Suppressor macrophage (primary cell): ENCODE measurements around the gene SUPT6H.

ENCODE experiments used
- DNase-seq, 4 experiments: peaks; one replicate each; pipeline ENCODE4 v3.0.0-alpha.2; 2020 to 2022
- total RNA-seq, 17 experiments: gene quantifications; one replicate each; lab custom pipeline; 2026; ENCODE audit warnings: mixed read lengths in 6 of 17, inconsistent platforms in 3 of 17; lab: John Stamatoyannopoulos, UW

Gene SUPT6H
- total RNA-seq: 96.2 to 179 (median 131) reads per million in 17 experiments

DNA sequence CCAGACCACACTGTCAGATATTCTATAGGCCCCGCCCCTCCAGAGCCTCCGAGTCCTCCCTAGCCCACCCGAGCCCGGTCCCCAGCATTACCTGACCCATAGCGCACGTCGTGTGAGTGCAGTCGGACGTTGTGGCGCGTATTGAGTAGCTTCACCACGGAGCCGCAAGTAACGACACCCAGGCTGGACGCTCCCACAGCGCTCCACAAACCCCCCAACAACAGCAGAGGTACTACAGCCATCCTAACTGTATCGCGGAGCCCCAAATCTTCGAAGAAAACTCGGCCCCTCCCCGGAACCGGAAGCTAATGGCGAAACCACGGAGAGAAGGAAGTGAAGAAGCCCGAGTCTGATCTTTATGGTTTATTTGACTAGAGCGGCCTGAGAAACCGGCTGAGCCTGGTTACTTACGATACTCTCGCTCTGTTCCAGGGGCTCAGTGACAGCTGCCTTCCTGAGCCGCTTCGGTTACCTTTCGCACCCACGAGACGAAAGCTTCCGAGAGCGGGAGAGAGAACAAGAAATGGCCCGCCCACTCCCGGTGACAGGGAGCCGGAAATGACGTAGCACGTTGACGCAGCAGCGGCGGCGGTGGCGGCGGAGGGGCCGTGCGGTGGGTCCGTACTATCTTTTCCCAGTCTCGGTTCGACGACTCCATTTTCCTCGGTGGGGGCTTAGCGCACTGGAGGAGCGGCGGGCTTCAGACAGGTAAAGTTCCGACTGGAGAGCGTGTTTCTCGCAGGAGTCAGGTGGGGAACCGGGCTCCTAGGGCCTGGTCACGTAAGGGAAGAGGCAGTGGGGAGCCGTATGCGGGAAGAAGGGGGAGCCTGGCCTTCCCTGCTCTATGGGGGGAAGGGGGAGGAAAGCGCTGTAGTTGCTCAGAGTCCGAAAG, at the start of gene SUPT6H, which contains the start of gene SDF2:
TSS of gene SUPT6H (plus strand) at position 571 of the 892 bp plus-strand sequence. CDS start 11,197 bp downstream, outside the sequence.
TSS of gene SDF2 (minus strand) at position 272 of the 892 bp plus-strand sequence. CDS start at position 242, 30 bp downstream.
- peak; percentile 95 to 97 (median 96) for DNase-seq

DNA sequence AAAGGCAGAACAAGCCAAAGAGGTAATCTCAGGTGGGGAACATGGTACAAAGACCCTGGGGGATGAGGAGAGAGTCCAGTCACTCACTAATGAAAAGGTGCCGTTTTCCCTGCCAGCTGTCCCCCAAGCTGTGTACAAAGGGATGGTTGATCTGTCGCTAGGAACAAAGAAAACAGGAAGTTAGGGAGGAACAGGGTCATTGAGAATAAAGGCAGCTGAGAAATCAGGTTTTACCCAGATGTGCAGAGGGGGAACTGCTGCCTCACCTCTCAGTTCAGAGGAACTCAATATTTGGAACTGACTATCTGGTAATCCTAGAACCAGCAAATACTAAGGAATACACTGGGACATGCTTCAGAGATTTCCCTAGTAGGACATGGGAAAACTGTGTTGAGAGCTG, 49.5 kb upstream of the SUPT6H start:
- DNase-seq: no peak

DNA sequence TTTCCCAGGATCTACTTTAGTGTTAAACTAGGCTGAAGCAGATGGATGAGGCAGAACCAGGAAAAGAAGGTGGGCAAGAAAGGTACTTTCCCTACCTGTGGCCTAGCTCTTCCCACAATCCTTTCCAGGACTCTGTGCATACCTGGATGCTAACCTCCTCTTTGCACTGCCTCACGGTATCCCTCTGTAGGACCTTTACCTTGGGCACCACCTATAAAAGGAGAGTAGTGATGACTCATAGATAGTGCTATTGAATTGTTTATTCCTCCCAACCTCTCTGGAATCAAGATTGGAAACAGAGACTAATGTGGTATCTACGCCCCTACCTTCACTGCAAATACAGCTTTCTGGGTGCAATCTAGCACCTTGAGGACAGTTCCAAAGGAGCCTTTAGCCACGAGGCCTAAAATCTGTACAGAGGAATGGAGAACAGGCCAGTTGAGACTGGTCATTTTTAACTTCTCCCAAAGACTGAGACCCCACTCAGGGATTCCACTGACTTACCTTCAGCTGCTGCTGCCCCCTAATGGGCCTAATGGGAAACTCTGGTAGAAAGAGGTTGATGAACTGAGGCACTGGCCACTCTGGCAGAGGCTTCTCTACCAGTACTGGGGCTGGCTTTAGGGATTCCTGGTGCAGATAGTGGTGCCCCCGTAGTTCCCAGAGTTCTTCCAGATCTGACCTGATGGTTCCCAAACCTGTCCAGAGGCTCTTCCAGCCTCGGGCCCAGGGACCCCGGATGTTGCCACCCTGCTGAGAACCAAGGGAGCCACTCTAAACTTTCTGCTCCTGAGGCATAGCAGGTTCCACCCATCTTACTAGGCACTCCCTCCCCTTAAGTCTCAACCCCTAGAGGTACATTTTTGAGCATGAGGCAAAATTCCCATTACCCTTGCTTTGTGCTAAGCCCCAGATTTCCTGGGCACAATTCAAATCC, 48.8 kb upstream of the SUPT6H start:
- peak; percentile 20 to 48 (median 34) for DNase-seq

DNA sequence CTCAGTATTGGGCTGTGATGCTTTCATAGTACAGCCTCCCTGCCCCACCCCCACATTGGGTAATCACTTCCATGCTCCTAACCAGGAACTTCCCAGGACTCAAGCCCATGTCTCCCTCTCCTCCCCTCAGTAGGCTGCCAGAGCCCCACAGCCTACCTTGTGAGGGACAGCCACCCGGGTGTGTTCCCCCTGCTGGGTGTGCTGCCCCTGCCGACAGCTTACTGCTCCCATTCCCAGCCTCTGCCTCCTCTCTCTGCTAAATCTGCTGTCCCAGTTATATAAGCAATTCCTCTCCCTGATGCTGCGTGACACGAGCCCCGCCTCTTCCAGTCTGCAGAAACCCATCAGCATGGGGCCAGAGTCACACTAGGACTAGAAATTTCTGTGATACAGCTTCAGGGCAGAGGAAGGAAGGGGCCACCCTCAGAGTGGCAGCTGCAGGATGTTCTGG, 48.0 kb upstream of the SUPT6H start, which contains the start of gene RSKR:
TSS of gene RSKR (minus strand) at position 255 of the 451 bp plus-strand sequence. CDS start at position 231, 24 bp downstream.
- no peak for DNase-seq

DNA sequence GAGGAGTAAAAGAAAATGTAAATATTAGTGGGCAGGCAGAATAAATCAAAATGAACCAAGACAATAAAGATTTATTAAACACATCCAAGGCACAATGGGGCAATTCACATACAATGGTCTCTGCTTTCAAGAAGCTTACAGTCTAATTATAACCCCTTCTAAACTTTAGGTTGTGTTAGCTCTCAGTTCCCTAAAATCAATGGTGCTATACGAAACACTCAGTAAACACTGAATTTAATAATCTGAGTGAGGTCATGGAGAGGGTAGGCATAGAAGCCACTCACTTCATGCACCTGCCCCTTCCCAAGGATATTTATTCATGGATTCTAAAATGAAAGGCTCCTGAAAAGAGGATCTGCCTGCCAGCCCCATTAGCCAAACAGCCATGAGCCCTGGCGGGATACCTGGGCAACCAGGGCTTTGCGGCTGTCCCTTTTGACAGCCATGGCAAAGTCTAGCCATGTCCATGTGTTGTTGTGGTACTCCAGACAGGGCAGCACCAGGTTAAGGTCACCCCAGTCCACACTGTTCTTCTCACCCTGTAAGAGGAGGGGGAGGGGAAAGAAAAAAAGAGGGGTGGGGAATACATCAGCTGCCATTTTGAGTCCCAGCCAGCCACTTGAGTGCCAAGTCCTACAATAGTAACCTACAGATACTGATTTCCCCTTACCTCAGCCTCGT, 46.6 kb upstream of the SUPT6H start:
- no peak for DNase-seq

DNA sequence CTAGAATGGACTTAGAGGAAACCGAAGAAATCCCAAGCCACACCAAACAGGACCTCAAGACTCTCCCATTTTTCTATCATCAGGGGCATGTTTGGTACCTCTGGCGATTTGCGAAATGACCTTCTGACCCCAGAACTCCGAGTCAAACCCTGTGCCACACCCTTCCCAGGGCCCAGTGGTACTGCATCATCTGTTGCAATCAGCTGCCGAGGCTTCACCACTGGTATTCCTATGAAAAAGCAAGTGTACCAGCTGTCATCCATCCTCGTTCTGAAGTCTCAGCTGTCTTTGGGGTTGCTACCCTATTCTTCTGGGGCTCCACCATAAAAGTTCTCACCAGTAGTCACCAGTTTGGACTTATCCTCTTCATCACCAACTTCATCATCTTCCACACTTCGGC, 45.7 kb upstream of the SUPT6H start:
- DNase-seq: no peak

DNA sequence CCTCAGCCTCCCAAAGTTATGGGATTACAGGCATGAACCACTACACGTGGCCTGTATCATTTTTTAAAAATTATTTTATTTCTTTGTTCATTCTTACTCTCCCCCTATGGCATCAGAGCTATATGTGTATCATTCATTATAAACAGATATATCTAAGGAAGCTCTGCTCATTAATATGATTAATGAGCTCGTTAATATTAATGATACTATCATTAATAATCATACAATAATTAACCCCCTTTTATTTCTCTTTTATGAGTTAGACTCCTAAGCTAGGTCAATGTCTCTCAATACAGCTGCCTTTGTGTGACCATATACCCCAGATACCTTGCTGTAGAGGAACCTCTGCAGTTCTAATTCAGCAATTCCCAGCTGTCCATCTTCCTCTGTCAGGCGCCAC, 43.5 kb upstream of the SUPT6H start:
- DNase-seq: no peak

DNA sequence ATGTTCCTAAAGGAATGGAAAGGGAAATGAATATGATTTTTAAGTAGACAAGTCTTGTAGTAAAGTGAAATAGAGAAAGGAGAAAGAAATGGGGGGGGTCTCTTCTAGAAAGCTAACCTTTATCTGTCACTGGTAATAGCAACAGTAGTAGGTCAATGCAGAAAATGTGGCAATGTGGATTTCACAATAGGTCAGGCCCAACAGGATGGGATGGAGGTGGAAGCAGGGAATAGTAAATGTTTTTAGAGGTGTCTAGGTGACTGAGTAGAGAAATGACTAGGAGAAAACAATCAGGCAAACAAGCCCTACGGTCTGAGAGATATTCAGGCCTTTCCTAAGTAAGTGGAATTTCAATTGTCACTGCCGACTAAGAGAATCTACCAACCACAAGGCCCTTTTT, 42.0 kb upstream of the SUPT6H start:
- DNase-seq: no peak

DNA sequence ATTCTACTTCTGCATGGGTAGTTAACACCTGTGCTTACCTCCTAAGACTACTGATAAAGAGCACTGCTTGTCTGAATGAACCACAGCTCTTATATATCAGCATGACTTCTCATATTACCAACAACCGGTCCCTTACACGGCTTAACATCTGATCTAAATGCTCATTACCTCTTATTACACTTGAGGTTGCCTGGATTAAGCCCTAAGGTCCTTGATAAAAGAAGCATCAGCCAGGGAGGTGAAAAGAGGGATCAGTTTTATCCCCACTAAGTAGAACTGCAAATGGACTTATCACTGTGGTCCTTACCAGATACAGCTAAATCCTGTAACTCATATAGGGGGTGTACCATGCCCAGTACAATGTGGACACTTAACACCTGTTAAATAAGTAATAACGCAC, 39.8 kb upstream of the SUPT6H start:
- DNase-seq: no peak

DNA sequence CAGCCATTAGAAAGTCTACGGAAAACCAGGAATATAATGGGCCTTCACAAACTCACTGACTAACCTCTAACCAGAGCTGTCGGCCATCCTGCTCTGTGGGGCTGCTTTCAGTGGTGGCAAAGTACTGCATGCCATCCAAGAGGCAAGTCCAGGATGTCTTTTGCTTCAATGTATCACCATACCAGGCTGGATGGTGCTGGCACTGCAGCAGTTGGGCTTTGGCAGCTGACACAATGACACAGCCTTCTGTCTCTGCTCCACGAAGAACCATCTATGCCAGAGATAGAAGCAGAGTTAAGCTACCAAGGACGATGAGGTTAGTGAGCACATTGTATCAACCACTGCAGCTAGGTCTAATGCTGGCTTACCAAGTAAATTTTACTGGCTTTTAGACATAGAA, 38.3 kb upstream of the SUPT6H start:
- DNase-seq: no peak

DNA sequence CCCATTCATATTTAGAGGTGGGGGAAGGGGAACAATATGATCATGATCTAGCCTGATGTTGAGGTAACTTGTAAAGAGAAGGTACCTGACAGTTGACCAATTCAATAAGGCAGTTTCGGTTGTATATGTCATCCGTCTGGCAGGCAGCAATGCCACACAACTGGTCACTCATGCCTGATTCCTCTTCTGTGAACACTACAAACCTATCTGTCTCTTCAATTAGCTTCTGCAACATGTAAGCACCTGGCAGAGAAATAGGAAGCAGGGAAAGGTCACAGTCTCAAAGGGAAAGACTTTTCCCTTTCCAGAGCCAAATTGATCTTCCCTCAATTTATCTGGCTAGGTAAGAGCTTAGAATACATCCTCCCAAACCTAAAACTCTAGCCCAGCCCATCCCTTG, 37.9 kb upstream of the SUPT6H start:
- DNase-seq: no peak

DNA sequence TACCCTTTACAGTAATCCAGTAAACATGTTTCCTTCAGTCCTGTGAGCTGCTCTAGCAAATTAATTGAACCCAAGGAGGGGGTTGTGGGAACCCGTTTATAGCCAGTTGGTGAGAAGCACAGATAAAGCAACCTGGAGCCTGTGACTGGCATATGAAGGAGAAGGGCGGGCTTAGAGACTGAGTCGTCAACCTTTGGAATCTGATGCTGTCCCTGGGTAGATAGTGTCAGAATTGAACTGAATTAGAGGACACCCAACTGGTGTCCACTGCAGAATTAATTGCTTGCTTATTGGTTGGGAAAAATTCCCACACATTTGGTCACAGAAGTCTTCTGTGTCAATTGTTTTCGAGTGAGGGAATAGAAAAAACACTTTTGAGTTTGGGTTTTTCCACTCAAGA, 35.2 kb upstream of the SUPT6H start:
- DNase-seq: no peak

DNA sequence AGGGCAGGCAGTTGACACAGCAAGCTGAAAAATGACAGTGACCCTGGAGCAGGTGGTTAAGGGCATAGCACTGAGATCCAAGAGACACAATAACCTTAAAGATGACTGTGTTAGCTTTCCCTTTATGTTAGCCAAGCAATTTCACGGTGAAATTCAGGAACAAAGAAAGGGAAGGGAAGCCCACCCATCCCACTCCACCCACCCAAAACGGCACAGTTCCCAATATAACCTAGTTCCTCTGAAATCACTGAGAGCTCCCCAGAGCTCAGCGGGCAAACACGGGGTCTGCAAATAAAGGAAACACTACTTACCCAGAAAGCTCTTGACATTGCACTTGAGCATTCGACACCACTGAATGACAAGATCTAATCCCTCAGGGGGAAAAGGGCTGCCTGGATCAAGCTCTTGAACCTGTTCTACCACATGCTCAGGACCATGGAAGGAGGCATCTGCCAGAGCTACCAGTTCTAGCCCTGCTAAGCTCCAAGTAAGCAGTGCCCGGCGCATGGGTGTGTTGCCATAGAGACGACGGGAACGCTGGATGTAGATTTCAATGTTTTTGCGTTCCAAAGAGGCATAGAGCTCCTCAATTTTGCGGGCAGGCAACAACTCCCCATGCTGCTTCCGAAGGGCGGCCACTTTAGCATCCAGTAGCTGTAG, 27.7 kb upstream of the SUPT6H start:
- peak; percentile 40 to 71 (median 60) for DNase-seq

DNA sequence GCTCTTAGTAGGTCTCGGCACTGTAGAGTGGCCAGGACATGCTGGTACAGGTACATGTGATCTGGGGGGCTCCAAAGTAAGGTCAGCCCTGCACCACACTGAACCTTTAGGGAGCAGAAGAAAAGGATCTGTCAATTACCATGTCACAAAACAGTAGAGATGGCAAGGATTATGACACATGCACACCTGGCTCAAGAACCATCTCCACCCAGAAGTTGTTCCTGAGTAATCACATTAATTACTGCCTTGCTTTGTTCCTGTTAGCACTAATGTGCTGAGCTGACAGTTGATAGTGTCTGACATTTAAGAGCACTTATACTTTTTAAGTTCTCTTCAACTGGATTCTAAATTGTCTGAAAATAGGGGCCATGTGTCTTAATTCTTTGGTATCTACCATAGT, 26.5 kb upstream of the SUPT6H start:
- DNase-seq: no peak

DNA sequence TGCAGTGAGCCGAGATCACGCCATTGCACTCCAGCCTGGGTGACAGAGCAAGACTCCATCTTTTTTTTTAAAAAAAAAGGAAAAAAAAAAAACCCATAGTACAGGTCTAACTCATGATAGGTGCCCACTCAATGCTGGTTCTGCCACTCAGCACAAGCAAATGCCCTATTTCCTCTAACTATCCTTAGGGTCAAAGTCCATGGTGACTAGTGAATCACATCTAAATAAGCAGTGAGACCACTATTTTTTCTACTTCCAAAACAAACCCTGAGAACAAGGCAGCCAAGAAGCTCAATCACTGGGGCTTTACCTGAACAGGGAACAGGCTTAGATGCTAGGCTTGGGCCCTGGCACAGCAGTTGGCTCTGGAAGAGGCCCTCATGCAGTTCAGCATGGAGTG, 20.4 kb upstream of the SUPT6H start:
- DNase-seq: no peak

DNA sequence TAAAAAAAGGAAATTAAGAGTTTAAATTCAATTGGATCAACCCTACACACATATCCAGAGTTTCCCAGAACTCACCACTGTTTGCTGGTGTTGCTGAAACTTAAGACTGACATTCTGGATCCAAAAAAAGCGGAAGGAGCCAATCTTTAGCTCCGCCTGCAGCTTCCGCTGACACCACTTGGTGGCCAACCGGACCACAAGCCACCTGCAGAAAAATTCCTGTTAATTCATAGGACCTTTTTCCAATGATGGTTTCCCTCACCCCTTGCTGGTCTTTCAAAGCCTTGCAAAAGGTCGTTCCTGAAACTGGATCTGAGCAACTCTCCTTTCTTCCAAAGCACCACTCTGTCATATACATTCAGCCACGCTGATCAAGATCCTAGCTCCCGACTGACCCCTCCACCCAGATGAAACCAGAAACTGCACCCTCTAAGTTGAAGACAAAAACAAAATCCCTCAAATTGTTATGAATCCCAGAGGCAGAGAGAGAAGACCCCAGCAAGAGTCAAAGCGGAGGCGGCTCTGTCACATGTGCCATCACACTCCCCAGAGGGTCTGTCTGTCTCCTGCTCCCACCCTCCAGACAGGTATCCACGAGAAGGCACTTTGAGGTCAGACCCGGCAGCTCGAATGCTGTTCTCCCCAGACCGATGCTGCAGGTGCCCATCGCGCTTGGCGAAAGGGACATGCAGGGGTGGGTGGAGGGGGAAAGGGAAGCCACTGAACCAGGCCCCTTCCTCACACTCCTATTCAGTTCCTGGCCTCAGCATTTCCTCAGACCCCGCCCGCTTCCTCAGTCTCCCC, 17.8 kb upstream of the SUPT6H start:
- DNase-seq: peak; percentile 74 to 86 (median 84)

DNA sequence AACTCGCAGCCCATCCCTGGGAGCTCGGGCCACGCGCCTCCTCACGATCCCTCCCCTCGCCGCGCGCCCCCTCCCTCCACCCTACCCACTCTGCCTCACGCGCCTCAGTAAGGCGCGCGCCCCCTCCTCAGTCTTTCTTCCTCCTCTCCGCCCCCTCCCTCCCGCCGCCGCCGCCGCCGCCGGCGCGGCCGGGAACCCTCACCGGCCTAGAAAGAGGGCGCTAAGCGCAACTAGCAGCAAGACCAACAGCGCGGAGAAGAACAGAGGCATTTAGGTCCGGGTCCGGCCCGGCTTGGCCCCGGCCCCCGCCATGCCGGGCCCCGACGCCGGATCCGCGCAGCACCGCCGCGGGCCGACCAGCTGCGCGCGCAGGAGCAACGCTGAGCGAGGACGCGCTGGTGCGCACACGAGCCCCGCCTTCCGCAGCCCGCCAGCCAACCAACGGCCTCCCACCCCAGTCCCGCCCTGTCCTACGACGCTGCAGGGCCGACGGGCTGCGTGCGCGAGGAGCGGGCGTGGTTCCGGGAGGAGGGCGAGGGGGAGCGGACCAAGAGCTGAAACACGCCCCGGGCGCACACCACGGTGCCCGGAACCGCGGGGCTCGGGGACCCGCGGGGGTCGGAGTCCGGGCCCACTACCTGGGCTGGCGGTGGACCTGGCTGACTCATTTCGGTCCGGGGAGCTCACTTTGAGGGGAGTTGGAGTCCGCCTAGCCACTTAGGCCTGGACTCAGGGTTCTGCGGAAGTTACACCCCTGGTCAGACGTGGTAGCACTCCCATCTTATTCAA, 17.0 kb upstream of the SUPT6H start, which contains the start of gene BLTP2:
TSS of gene BLTP2 (minus strand) at position 372 of the 789 bp plus-strand sequence. CDS start at position 270, 102 bp downstream.
- peak; percentile 96 to 99 (median 98) for DNase-seq

DNA sequence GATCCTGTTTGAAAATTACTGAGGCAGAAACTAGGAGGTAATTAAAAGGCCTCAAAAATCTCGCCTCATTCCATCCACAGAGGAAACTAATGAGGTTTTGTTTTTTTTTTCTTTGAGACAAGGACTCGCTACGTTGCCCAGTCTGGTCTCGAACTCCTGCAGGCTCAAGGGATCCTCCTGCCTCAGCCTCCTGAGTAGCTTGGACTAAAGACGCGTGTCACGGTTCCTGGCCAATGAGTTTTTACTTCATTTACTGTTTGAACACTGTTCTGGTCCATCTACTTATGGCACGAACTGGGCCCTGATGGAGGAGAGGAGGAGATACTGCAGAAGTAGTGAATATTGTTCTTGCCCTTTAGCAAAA, 16.4 kb upstream of the SUPT6H start:
- no peak for DNase-seq

DNA sequence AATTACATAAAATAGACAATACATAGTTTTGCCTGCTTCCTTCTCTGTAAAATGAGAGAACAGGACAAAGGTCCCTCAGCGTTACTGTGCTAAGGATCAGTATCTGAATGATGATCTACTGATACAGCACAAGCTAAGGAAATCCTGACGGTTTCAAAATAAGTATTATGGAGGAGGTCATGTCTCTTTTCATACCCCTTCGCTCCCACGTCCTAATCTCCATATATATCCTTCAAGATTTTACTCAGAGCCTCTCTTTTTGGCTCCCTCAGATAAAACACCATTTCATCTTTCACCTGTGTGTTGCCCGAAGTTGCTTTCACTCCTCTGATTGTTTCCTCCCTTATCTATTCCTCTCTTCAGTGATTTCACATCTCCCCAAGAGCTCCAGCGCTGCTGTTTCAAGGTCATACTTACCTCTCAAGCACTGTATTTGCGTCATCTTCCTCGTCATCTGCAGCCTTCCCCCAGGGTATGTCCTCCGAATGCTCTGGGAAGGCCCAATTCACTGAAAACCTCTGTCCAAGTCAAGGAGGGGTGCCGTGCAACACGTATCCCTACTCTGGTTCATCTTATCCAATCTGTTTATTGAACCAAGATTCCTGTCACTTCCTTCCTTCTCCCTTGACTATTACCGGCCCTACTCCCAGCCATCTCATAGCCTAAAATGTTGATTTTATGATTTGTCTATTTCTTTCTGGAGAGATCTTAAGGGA, 15.8 kb upstream of the SUPT6H start:
- DNase-seq: peak in 1 of 4 experiments; percentile 12
